Osteocyte (in vitro differentiated cells): ENCODE data around the gene DARS1. TPM values are rescaled to one million over a fixed set of nuclear protein-coding genes. Genes with fewer than 3 reads are reported as not detected.

ENCODE experiments used
- DNase-seq: peaks from one replicate; pipeline ENCODE4 v3.0.0; 2021; ENCODE audit warnings: mixed read lengths; ENCODE audit not compliant: unreplicated experiment; ENCODE audit errors: extremely low spot score
- H3K27ac Mint-ChIP-seq: one replicate; pipeline ENCODE4 v1.8.0; 2021; ENCODE audit warnings: mild to moderate bottlenecking, mixed read lengths; ENCODE audit not compliant: unreplicated experiment
- H3K27me3 Mint-ChIP-seq: one replicate; pipeline ENCODE4 v1.8.0; 2021; ENCODE audit warnings: mixed read lengths; ENCODE audit not compliant: unreplicated experiment
- H3K36me3 Mint-ChIP-seq: one replicate; pipeline ENCODE4 v1.8.0; 2021; ENCODE audit warnings: mixed read lengths; ENCODE audit not compliant: unreplicated experiment
- H3K4me1 Mint-ChIP-seq: one replicate; pipeline ENCODE4 v1.8.0; 2021; ENCODE audit warnings: mixed read lengths; ENCODE audit not compliant: unreplicated experiment
- H3K4me3 Mint-ChIP-seq: one replicate; pipeline ENCODE4 v1.8.0; 2021; ENCODE audit warnings: mild to moderate bottlenecking, moderate library complexity, mixed read lengths; ENCODE audit not compliant: unreplicated experiment
- H3K9me3 Mint-ChIP-seq: one replicate; pipeline ENCODE4 v1.8.0; 2021; ENCODE audit warnings: mixed read lengths; ENCODE audit not compliant: unreplicated experiment
- total RNA-seq: library from RNA; stranded (reverse); gene quantifications from 2 replicates; pipeline ENCODE4 v1.2.1, GENCODE V29; 2021
- TF ChIP-seq, protein P1 (sequence below): fragments of 200-600 bp; sonication (generic); IDR thresholded peaks from 2 replicates; pipeline ENCODE4 v1.5.0; 2021; ENCODE audit warnings: antibody characterized with exemption, mild to moderate bottlenecking, moderate library complexity

DARS1 gene
- total RNA-seq, 1 donor from 2014 or later, result 48.3 TPM

DNA sequence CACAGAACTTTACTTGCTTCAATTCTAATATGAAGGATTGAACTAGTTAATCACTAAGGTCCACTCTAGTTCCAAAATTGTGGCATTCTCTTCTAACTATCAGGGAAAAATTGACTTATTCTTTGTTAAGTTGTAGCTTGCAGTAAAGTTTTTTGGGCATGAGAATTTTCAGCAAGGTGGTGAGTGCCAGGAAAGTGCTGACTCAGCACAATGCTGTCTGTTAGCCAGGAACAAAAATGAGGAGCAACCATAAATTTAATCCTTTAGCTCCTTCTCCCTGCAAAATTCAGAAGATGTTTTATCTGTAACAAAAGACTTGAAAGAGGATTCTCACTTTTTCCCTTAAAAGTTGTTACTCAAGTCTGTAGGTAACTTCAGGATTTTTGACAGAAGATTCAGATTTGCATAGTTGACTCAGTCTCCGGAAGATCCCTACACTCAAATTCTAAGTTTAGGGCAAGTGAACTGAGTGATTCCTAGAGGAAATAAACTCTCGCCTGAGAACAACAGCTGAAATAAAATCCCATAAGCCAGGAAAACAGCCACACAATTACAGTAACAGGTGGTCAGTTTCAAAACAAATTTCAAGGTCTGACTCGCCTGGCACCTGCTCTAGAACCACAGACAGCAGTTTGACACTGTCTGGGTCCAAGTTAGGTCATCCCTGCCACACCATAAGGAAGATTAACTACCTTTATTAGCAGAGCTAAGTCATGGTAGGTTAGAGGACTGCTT, 20.2 kb upstream of the DARS1 start:
- Mint-ChIP-seq H3K36me3 (no peaks in the 10 kb centered on the region), H3K9me3 (no peaks in the 10 kb centered on the region), H3K27me3 (peaks cover 2% of the 10 kb centered on the region), H3K4me3 (no peak overlapping the region), H3K27ac (no peak overlapping the region), H3K4me1 (no peaks in the 10 kb centered on the region)
- no peak for DNase-seq
- TF ChIP-seq, protein P1, sequence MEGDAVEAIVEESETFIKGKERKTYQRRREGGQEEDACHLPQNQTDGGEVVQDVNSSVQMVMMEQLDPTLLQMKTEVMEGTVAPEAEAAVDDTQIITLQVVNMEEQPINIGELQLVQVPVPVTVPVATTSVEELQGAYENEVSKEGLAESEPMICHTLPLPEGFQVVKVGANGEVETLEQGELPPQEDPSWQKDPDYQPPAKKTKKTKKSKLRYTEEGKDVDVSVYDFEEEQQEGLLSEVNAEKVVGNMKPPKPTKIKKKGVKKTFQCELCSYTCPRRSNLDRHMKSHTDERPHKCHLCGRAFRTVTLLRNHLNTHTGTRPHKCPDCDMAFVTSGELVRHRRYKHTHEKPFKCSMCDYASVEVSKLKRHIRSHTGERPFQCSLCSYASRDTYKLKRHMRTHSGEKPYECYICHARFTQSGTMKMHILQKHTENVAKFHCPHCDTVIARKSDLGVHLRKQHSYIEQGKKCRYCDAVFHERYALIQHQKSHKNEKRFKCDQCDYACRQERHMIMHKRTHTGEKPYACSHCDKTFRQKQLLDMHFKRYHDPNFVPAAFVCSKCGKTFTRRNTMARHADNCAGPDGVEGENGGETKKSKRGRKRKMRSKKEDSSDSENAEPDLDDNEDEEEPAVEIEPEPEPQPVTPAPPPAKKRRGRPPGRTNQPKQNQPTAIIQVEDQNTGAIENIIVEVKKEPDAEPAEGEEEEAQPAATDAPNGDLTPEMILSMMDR, result no peak

DNA sequence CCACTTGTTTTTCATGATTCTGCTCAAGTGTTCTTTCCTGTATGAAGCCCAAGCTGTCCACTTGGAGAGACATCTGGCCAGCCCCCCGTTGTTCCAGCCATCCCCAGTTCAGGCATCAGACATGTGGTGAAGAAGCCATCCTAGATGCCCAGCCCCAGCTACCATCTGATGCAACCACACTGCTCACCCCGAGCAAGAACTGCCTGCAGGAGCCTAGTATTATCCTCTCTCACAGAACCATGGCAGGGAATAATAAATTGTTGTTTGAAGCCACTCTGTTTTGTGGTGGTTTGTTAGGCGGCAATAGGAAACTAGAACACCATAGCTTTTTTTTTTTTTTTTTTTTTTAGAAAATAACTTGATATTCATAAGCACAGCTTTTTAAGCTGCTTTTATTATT, 19.5 kb upstream of the DARS1 start:
- no peaks in the 10 kb centered on the region for H3K4me1 Mint-ChIP-seq
- no peaks in the 10 kb centered on the region for H3K36me3 Mint-ChIP-seq
- no peak overlapping the region for H3K4me3 Mint-ChIP-seq
- no peak overlapping the region for H3K27ac Mint-ChIP-seq
- TF ChIP-seq, protein P1, result no peak
- no peak for DNase-seq
- no peaks in the 10 kb centered on the region for H3K9me3 Mint-ChIP-seq
- peaks cover 2% of the 10 kb centered on the region for H3K27me3 Mint-ChIP-seq

DNA sequence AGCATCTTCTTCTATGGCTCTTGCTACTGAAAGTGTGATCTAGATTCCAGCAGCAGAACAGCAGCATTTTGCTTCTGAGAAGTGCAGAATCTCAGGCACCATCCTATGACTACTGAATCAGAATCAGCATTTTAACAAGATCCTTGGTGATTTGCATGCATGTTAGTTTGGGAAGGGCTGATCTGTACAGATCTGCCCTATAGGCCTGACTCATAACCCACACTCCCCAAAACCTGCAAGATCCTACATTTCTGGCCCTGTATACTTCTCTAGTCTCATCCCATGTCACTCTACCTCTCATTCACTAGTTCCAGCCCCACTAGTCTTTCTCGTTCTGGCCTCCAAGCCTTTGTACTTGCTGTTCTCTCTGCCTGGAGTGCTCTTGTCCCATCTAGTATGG, 15.7 kb upstream of the DARS1 start:
- Mint-ChIP-seq H3K36me3 (no peaks in the 10 kb centered on the region), H3K27me3 (no peaks in the 10 kb centered on the region), H3K9me3 (no peaks in the 10 kb centered on the region), H3K4me3 (no peak overlapping the region), H3K27ac (no peak overlapping the region), H3K4me1 (no peaks in the 10 kb centered on the region)
- no peak for DNase-seq
- TF ChIP-seq, protein P1, result no peak

DNA sequence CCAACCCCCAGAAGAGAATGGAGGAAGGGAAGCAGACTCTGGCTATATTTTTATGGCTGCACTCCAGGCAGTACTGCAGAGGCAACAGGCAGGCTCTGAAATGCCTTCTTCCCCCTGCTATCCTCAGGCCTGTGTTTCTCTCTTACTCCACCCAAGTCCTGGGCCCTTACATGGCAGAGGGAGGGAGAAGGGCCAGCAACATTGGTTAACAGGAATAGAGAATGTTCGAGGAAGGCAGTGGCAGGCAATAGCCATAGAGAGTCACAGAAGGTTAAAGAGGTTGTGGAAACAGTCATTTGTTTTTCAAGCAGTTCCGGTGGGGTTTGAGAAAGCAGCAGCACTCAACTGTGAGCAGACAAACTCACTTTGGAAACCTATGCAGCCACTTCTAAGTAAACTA, 15.1 kb upstream of the DARS1 start:
- TF ChIP-seq, protein P1, result no peak
- H3K27ac Mint-ChIP-seq, result no peak overlapping the region
- H3K36me3 Mint-ChIP-seq, result no peaks in the 10 kb centered on the region
- peaks cover 3% of the 10 kb centered on the region for H3K9me3 Mint-ChIP-seq
- H3K27me3 Mint-ChIP-seq, result no peaks in the 10 kb centered on the region
- no peak overlapping the region for H3K4me3 Mint-ChIP-seq
- H3K4me1 Mint-ChIP-seq, result no peaks in the 10 kb centered on the region
- no peak for DNase-seq

DNA sequence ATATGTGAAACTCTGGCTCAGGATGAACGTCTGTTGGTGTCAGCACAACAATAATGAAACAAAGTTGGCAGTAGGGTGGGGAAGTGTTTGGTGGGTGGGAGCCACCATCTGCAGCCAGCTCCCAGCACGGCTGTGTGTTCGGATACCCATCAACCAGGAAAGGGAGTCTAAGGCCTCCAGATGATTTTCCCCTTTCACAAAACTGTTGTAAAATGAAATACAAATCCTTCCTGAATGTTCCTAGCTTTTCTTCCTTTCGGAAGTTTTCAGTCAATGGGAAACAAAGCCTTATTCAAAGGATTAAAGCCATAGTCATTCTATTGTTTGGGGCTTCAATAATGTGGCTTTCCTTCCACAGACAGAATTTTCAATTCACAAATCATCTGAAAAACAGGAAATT, 14.5 kb upstream of the DARS1 start:
- no peaks in the 10 kb centered on the region for H3K36me3 Mint-ChIP-seq
- H3K4me1 Mint-ChIP-seq, result no peaks in the 10 kb centered on the region

More for the DNA sequence above, 14.5 kb upstream of the DARS1 start:
- DNase-seq, result no peak
- Mint-ChIP-seq H3K27me3 (no peaks in the 10 kb centered on the region), H3K27ac (no peak overlapping the region), H3K4me3 (no peak overlapping the region), H3K9me3 (peaks cover 3% of the 10 kb centered on the region)
- TF ChIP-seq, protein P1, result no peak
